Ishikawa (cell line): ENCODE measurements around the gene RPRD1B.

Source experiments
- CEBPB ChIP-seq: IDR thresholded peaks from 2 replicates; pipeline ENCODE4 v1.6.1; 2012
- EGR1 ChIP-seq: IDR thresholded peaks from 2 replicates; pipeline ENCODE4 v1.6.1; 2012
- EP300 ChIP-seq: IDR thresholded peaks from 2 replicates; pipeline ENCODE4 v1.6.1; 2012; ENCODE audit warnings: borderline replicate concordance
- FOXM1 ChIP-seq: IDR thresholded peaks from 2 replicates; pipeline ENCODE4 v1.6.1; 2012; ENCODE audit warnings: low read depth, borderline replicate concordance
- MAX ChIP-seq: IDR thresholded peaks from 2 replicates; pipeline ENCODE4 v1.6.1; 2012
- NFIC ChIP-seq: IDR thresholded peaks from 2 replicates; pipeline ENCODE4 v1.6.1; 2012
- RAD21 ChIP-seq: IDR thresholded peaks from 2 replicates; pipeline ENCODE4 v1.6.1; 2012; ENCODE audit warnings: low read depth
- REST ChIP-seq: IDR thresholded peaks from 2 replicates; pipeline ENCODE4 v1.6.1; 2012; ENCODE audit warnings: low read depth, mild to moderate bottlenecking
- TAF1 ChIP-seq: IDR thresholded peaks from 2 replicates; pipeline ENCODE4 v1.6.1; 2012; ENCODE audit warnings: low read depth, mild to moderate bottlenecking
- TCF12 ChIP-seq: IDR thresholded peaks from 2 replicates; pipeline ENCODE4 v1.6.1; 2012; ENCODE audit warnings: low read depth
- TEAD4 ChIP-seq: IDR thresholded peaks from 2 replicates; pipeline ENCODE4 v1.6.1; 2012
- USF1 ChIP-seq: IDR thresholded peaks from 2 replicates; pipeline ENCODE4 v1.6.1; 2012
- YY1 ChIP-seq: IDR thresholded peaks from 2 replicates; pipeline ENCODE4 v1.6.1; 2012; ENCODE audit warnings: low read depth
- ZBTB7A ChIP-seq: IDR thresholded peaks from 2 replicates; pipeline ENCODE4 v1.6.1; 2012; ENCODE audit warnings: low read depth

GRCh38 chr20:38125157-38126056 lies 91.9 kb downstream of the RPRD1B start:
- TF ChIP-seq RAD21: no peak
- TF ChIP-seq EP300: peak; percentile 59; the same call in 1 of the 2 replicates
- no peak for TF ChIP-seq REST
- TF ChIP-seq MAX: no peak
- no peak for TF ChIP-seq CEBPB
- TF ChIP-seq YY1: 0 out of 2 replicates have a peak, but pooled peaks have one; percentile 8
- TF ChIP-seq FOXM1: no peak
- TF ChIP-seq EGR1: no peak
- peak; percentile 96 for TF ChIP-seq NFIC
- TF ChIP-seq TCF12: no peak; the same call in none of the 2 replicates
- no peak for TF ChIP-seq USF1
- no peak for TF ChIP-seq TAF1
- peak; percentile 43; the same call in 1 of the 2 replicates for TF ChIP-seq TEAD4
- TF ChIP-seq ZBTB7A: peak; percentile 68; the same call in 1 of the 2 replicates
